GM23338 (cell line): Measurements from ENCODE around the gene MTOR. TPM values are rescaled to one million over a fixed set of nuclear protein-coding genes. Genes with fewer than 3 reads are reported as not detected.

ENCODE experiments used
- ATAC-seq: fragments of 200-7000 bp; cut with Tn5 transposase; 3 replicates; pipeline ENCODE4 v1.9.1; 2020
- DNase-seq: peaks from one replicate; pipeline ENCODE4 v3.0.0-alpha.2; 2015; ENCODE audit warnings: low spot score
- H2AFZ ChIP-seq: fragments of 200-600 bp; sonication (generic); 2 replicates; pipeline ENCODE4 v1.8.0; 2016; ENCODE audit warnings: antibody characterized with exemption, mild to moderate bottlenecking, moderate library complexity
- H3F3A ChIP-seq: fragments of 200-600 bp; sonication (generic); replicated peaks from 2 replicates; pipeline ENCODE4 v1.8.0; 2017; ENCODE audit warnings: antibody characterized with exemption, mixed run types, low read depth
- H3K27ac ChIP-seq: fragments of 200-600 bp; sonication (generic); 2 replicates; pipeline ENCODE4 v1.6.1; 2016; ENCODE audit warnings: low read depth
- H3K27me3 ChIP-seq: fragments of 200-600 bp; sonication (generic); 2 replicates; pipeline ENCODE4 v1.8.0; 2016; ENCODE audit warnings: mild to moderate bottlenecking, mixed run types, moderate library complexity; ENCODE audit not compliant: insufficient read depth
- H3K36me3 ChIP-seq: fragments of 200-600 bp; sonication (generic); 2 replicates; pipeline ENCODE4 v1.8.0; 2016; ENCODE audit warnings: mild to moderate bottlenecking; ENCODE audit not compliant: insufficient read depth
- H3K4me1 ChIP-seq: fragments of 200-600 bp; sonication (generic); 2 replicates; pipeline ENCODE4 v1.8.0; 2016; ENCODE audit warnings: mild to moderate bottlenecking, moderate library complexity; ENCODE audit not compliant: insufficient read depth
- H3K4me2 ChIP-seq: fragments of 200-600 bp; sonication (generic); 2 replicates; pipeline ENCODE4 v1.7.1; 2017; ENCODE audit warnings: mixed run types
- H3K4me3 ChIP-seq: fragments of 200-600 bp; sonication (generic); 2 replicates; pipeline ENCODE4 v1.6.1; 2016; ENCODE audit warnings: mixed run types
- H3K79me2 ChIP-seq: fragments of 200-600 bp; sonication (generic); replicated peaks from 2 replicates; pipeline ENCODE4 v1.8.0; 2017; ENCODE audit warnings: mild to moderate bottlenecking; ENCODE audit not compliant: insufficient read depth
- H3K9me2 ChIP-seq: fragments of 200-600 bp; sonication (generic); 2 replicates; pipeline ENCODE4 v1.8.0; 2017; ENCODE audit not compliant: insufficient read depth
- H4K20me1 ChIP-seq: fragments of 200-600 bp; sonication (generic); replicated peaks from 2 replicates; pipeline ENCODE4 v1.8.0; 2017; ENCODE audit warnings: mild to moderate bottlenecking; ENCODE audit not compliant: insufficient read depth
- H3K27ac Mint-ChIP-seq: 2 replicates; pipeline ENCODE4 v1.8.0; 2020; ENCODE audit warnings: inconsistent platforms, mild to moderate bottlenecking, moderate library complexity, mixed read lengths
- H3K27me3 Mint-ChIP-seq: 3 replicates; pipeline ENCODE4 v1.8.0; 2022; ENCODE audit warnings: low read depth, mild to moderate bottlenecking, moderate library complexity, mixed read lengths, inconsistent platforms; ENCODE audit not compliant: insufficient read depth, poor library complexity
- H3K36me3 Mint-ChIP-seq: 3 replicates; pipeline ENCODE4 v1.8.0; 2021; ENCODE audit warnings: low read depth, mild to moderate bottlenecking, inconsistent platforms, moderate library complexity, mixed read lengths
- H3K4me1 Mint-ChIP-seq: 3 replicates; pipeline ENCODE4 v1.8.0; 2020; ENCODE audit warnings: mild to moderate bottlenecking, inconsistent platforms, mixed read lengths
- H3K4me3 Mint-ChIP-seq: 3 replicates; pipeline ENCODE4 v1.8.0; 2021; ENCODE audit warnings: moderate library complexity, mild to moderate bottlenecking, inconsistent platforms, mixed read lengths
- H3K9me3 Mint-ChIP-seq: 3 replicates; pipeline ENCODE4 v1.8.0; 2020; ENCODE audit warnings: moderate library complexity, mild to moderate bottlenecking, inconsistent platforms, mixed read lengths
- CREB1 ChIP-seq: fragments of 250-450 bp; sonication (Bioruptor Pico); IDR thresholded peaks from 2 replicates; pipeline ENCODE4 v1.5.0; 2020; ENCODE audit warnings: low read depth, mild to moderate bottlenecking, moderate library complexity
- EZH2 ChIP-seq: fragments of 200-600 bp; sonication (generic); IDR thresholded peaks from one replicate; pipeline ENCODE4 v1.8.0; 2017; ENCODE audit warnings: antibody characterized with exemption, mild to moderate bottlenecking, low read depth; ENCODE audit not compliant: unreplicated experiment
- EZH2phosphoT487 ChIP-seq: fragments of 200-600 bp; sonication (generic); IDR thresholded peaks from one replicate; pipeline ENCODE4 v1.8.1; 2018; ENCODE audit warnings: antibody characterized with exemption; ENCODE audit not compliant: unreplicated experiment
- JUNB ChIP-seq: IDR thresholded peaks from one replicate; pipeline ENCODE4 v1.6.1; 2016; ENCODE audit warnings: antibody characterized with exemption; ENCODE audit not compliant: unreplicated experiment
- NANOG ChIP-seq: IDR thresholded peaks from 2 replicates; pipeline ENCODE4 v1.6.1; 2016; ENCODE audit warnings: antibody characterized with exemption, borderline replicate concordance
- POLR2AphosphoS5 ChIP-seq: IDR thresholded peaks from 2 replicates; pipeline ENCODE4 v1.6.1; 2016; ENCODE audit warnings: antibody characterized with exemption, low read depth
- STAT1 ChIP-seq: IDR thresholded peaks from one replicate; pipeline ENCODE4 v1.6.1; 2016; ENCODE audit warnings: antibody characterized with exemption; ENCODE audit not compliant: unreplicated experiment
- ZNF114 ChIP-seq: fragments of 250-450 bp; sonication (Bioruptor Pico); IDR thresholded peaks from 2 replicates; pipeline ENCODE4 v1.5.0; 2020; ENCODE audit warnings: mild to moderate bottlenecking, moderate library complexity
- ZNF331 ChIP-seq: fragments of 250-450 bp; sonication (Bioruptor Pico); IDR thresholded peaks from 2 replicates; pipeline ENCODE4 v1.5.0; 2020; ENCODE audit warnings: low read depth, mild to moderate bottlenecking, moderate library complexity
- polyA plus RNA-seq: library from polyadenylated mRNA; unstranded; fragments of >200 nt; fragmentation: Nextera tagmentation; extraction: Ambion mirVana; gene quantifications from 2 replicates; pipeline ENCODE4 v1.2.1, GENCODE V29; 2016
- total RNA-seq: library from RNA; depleted of rRNA; stranded (reverse); fragments of >200 nt; shearing (Covaris generic); gene quantifications from 2 replicates; pipeline ENCODE4 v1.2.3, GENCODE V29; 2014
- TF ChIP-seq, protein P1 (sequence below): IDR thresholded peaks from 2 replicates; pipeline ENCODE4 v1.6.1; 2016; ENCODE audit warnings: antibody characterized with exemption
- TF ChIP-seq, protein P2 (sequence below), 2 experiments: fragments of 200-600 bp in 1 of 2; sonication (generic) in 1 of 2; conservative IDR thresholded peaks; 2 replicates each; pipeline versions ENCODE4 v1.5.1 to v1.6.1; 2016 to 2017; ENCODE audit warnings: antibody characterized with exemption in 2 of 2, low read depth in 2 of 2, mild to moderate bottlenecking in 2 of 2, moderate library complexity in 1 of 2
- TF ChIP-seq, protein P3 (sequence below): fragments of 250-450 bp; sonication (Bioruptor Pico); IDR thresholded peaks from 2 replicates; pipeline ENCODE4 v1.5.0; 2020; ENCODE audit warnings: mild to moderate bottlenecking, moderate library complexity

The MTOR gene
- total and polyA plus RNA-seq, 2 experiments from 2014 or later: 22.8 to 98.0 TPM

- TF ChIP-seq, protein P1, sequence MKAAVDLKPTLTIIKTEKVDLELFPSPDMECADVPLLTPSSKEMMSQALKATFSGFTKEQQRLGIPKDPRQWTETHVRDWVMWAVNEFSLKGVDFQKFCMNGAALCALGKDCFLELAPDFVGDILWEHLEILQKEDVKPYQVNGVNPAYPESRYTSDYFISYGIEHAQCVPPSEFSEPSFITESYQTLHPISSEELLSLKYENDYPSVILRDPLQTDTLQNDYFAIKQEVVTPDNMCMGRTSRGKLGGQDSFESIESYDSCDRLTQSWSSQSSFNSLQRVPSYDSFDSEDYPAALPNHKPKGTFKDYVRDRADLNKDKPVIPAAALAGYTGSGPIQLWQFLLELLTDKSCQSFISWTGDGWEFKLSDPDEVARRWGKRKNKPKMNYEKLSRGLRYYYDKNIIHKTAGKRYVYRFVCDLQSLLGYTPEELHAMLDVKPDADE: no peak
Measured at GRCh38 chr1:11150326-11150725, 112.0 kb downstream of the MTOR start (continued).

- H4K20me1 ChIP-seq: no peaks in the 10 kb centered on the region; the same call in 1 of the 2 replicates
- peaks cover 4% of the 10 kb centered on the region; the same call in 1 of the 2 replicates for H3F3A ChIP-seq
- Mint-ChIP-seq H3K36me3 (peaks cover 59% of the 10 kb centered on the region), H3K4me1 (peaks cover 21% of the 10 kb centered on the region; the same call in 2 of the 3 replicates), H3K9me3 (no peaks in the 10 kb centered on the region), H3K27ac (peak overlapping the region; percentile 60; the same call in 1 of the 2 replicates), H3K27me3 (no peaks in the 10 kb centered on the region), H3K4me3 (no peak overlapping the region)
- H3K4me3 ChIP-seq: no peak overlapping the region
- no peak overlapping the region for H3K4me2 ChIP-seq
- peaks cover 4% of the 10 kb centered on the region; the same call in 1 of the 2 replicates for H3K4me1 ChIP-seq
- no peak for DNase-seq
- no peak overlapping the region for H2AFZ ChIP-seq
- no peak; the same call in 2 of the 3 replicates for ATAC-seq
- 0 out of 2 replicates have a peak, but pooled peaks cover 17% of the 10 kb centered on the region for H3K36me3 ChIP-seq
- 0 out of 2 replicates have a peak overlapping the region, but pooled peaks have one; percentile 66 for H3K27ac ChIP-seq
- H3K27me3 ChIP-seq: no peaks in the 10 kb centered on the region
- H3K9me2 ChIP-seq: no peaks in the 10 kb centered on the region
- H3K79me2 ChIP-seq: no peaks in the 10 kb centered on the region
- no peak for TF ChIP-seq POLR2AphosphoS5
- TF ChIP-seq CREB1 (CRISPR knock-in tag): no peak
- no peak for TF ChIP-seq ZNF114 (CRISPR knock-in tag)
- TF ChIP-seq, protein P1: no peak
- TF ChIP-seq, protein P2, sequence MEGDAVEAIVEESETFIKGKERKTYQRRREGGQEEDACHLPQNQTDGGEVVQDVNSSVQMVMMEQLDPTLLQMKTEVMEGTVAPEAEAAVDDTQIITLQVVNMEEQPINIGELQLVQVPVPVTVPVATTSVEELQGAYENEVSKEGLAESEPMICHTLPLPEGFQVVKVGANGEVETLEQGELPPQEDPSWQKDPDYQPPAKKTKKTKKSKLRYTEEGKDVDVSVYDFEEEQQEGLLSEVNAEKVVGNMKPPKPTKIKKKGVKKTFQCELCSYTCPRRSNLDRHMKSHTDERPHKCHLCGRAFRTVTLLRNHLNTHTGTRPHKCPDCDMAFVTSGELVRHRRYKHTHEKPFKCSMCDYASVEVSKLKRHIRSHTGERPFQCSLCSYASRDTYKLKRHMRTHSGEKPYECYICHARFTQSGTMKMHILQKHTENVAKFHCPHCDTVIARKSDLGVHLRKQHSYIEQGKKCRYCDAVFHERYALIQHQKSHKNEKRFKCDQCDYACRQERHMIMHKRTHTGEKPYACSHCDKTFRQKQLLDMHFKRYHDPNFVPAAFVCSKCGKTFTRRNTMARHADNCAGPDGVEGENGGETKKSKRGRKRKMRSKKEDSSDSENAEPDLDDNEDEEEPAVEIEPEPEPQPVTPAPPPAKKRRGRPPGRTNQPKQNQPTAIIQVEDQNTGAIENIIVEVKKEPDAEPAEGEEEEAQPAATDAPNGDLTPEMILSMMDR (conservative IDR thresholded peaks at IDR 0.05; ENCODE audit: low read depth in 2 of 2): no peak
- TF ChIP-seq, protein P3, sequence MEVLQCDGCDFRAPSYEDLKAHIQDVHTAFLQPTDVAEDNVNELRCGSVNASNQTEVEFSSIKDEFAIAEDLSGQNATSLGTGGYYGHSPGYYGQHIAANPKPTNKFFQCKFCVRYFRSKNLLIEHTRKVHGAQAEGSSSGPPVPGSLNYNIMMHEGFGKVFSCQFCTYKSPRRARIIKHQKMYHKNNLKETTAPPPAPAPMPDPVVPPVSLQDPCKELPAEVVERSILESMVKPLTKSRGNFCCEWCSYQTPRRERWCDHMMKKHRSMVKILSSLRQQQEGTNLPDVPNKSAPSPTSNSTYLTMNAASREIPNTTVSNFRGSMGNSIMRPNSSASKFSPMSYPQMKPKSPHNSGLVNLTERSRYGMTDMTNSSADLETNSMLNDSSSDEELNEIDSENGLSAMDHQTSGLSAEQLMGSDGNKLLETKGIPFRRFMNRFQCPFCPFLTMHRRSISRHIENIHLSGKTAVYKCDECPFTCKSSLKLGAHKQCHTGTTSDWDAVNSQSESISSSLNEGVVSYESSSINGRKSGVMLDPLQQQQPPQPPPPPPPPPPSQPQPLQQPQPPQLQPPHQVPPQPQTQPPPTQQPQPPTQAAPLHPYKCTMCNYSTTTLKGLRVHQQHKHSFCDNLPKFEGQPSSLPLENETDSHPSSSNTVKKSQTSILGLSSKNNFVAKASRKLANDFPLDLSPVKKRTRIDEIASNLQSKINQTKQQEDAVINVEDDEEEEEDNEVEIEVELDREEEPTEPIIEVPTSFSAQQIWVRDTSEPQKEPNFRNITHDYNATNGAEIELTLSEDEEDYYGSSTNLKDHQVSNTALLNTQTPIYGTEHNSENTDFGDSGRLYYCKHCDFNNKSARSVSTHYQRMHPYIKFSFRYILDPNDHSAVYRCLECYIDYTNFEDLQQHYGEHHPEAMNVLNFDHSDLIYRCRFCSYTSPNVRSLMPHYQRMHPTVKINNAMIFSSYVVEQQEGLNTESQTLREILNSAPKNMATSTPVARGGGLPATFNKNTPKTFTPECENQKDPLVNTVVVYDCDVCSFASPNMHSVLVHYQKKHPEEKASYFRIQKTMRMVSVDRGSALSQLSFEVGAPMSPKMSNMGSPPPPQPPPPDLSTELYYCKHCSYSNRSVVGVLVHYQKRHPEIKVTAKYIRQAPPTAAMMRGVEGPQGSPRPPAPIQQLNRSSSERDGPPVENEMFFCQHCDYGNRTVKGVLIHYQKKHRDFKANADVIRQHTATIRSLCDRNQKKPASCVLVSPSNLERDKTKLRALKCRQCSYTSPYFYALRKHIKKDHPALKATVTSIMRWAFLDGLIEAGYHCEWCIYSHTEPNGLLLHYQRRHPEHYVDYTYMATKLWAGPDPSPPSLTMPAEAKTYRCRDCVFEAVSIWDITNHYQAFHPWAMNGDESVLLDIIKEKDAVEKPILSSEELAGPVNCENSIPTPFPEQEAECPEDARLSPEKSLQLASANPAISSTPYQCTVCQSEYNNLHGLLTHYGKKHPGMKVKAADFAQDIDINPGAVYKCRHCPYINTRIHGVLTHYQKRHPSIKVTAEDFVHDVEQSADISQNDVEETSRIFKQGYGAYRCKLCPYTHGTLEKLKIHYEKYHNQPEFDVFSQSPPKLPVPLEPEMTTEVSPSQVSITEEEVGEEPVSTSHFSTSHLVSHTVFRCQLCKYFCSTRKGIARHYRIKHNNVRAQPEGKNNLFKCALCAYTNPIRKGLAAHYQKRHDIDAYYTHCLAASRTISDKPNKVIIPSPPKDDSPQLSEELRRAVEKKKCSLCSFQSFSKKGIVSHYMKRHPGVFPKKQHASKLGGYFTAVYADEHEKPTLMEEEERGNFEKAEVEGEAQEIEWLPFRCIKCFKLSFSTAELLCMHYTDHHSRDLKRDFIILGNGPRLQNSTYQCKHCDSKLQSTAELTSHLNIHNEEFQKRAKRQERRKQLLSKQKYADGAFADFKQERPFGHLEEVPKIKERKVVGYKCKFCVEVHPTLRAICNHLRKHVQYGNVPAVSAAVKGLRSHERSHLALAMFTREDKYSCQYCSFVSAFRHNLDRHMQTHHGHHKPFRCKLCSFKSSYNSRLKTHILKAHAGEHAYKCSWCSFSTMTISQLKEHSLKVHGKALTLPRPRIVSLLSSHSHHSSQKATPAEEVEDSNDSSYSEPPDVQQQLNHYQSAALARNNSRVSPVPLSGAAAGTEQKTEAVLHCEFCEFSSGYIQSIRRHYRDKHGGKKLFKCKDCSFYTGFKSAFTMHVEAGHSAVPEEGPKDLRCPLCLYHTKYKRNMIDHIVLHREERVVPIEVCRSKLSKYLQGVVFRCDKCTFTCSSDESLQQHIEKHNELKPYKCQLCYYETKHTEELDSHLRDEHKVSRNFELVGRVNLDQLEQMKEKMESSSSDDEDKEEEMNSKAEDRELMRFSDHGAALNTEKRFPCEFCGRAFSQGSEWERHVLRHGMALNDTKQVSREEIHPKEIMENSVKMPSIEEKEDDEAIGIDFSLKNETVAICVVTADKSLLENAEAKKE (CRISPR knock-in tag): no peak
- no peak for TF ChIP-seq ZNF331 (CRISPR knock-in tag)
- TF ChIP-seq EZH2phosphoT487: no peak
- TF ChIP-seq NANOG: no peak
- no peak for TF ChIP-seq JUNB
- TF ChIP-seq EZH2: no peak
- TF ChIP-seq STAT1: no peak
Measured at GRCh38 chr1:11147197-11147770, 115.1 kb downstream of the MTOR start.
